ENCODE measurements around the gene PRKAG2.

DNA sequence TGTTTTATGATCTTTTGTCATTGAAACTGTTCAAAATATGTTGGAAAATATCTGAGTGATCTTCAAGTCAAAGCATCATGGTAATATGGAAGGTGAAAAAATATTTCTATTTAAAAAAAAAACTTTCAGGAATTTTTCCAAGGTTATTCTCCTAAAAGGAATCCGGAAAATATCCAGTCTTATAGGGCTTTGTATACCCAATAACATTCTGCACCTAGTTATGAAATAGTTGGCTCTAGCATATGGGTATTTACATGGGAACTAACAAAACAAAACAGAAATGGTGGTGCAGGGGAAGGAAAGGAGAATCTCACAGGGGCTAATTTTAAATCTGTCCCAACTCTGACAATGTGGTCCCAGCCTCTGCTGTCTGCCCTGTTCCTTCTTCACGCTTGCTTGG, 190.1 kb downstream of the PRKAG2 start:
- TF ChIP-seq, protein P1, sequence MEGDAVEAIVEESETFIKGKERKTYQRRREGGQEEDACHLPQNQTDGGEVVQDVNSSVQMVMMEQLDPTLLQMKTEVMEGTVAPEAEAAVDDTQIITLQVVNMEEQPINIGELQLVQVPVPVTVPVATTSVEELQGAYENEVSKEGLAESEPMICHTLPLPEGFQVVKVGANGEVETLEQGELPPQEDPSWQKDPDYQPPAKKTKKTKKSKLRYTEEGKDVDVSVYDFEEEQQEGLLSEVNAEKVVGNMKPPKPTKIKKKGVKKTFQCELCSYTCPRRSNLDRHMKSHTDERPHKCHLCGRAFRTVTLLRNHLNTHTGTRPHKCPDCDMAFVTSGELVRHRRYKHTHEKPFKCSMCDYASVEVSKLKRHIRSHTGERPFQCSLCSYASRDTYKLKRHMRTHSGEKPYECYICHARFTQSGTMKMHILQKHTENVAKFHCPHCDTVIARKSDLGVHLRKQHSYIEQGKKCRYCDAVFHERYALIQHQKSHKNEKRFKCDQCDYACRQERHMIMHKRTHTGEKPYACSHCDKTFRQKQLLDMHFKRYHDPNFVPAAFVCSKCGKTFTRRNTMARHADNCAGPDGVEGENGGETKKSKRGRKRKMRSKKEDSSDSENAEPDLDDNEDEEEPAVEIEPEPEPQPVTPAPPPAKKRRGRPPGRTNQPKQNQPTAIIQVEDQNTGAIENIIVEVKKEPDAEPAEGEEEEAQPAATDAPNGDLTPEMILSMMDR (IDR thresholded peaks at IDR 0.05 in 8 of 11, conservative IDR thresholded peaks at IDR 0.05 in 3 of 11) = no peak
- TF ChIP-seq POLR2AphosphoS5 (IDR thresholded peaks at IDR 0.05) (no peak), POLR2A (IDR thresholded peaks at IDR 0.05) (no peak)
